Neutrophil (primary cell): ENCODE data around the gene AK1.

Source experiments
- H3K27ac ChIP-seq: fragments of 200-600 bp; sonication (generic); 2 replicates; pipeline ENCODE4 v1.5.1; 2016; ENCODE audit warnings: mild to moderate bottlenecking, moderate library complexity
- H3K27me3 ChIP-seq: fragments of 200-600 bp; sonication (generic); 2 replicates; pipeline ENCODE4 v1.6.0; 2016; ENCODE audit warnings: mild to moderate bottlenecking
- H3K36me3 ChIP-seq: fragments of 200-600 bp; sonication (generic); 2 replicates; pipeline ENCODE4 v1.5.1; 2017
- H3K4me1 ChIP-seq, 2 experiments: fragments of 200-600 bp in 1 of 2; sonication (generic) in 1 of 2; 1 replicate in 1 of 2; 2 replicates in 1 of 2; pipeline versions ENCODE4 v1.5.1 to v1.6.1; 2013 to 2016; ENCODE audit warnings: low read depth in 1 of 2, low read length in 1 of 2, mild to moderate bottlenecking in 1 of 2, moderate library complexity in 1 of 2; ENCODE audit not compliant: control insufficient read depth in 1 of 2, insufficient read depth in 1 of 2
- H3K4me3 ChIP-seq, 2 experiments: fragments of 200-600 bp in 1 of 2; sonication (generic) in 1 of 2; 1 replicate in 1 of 2; 2 replicates in 1 of 2; pipeline ENCODE4 v1.5.1; 2013 to 2016; ENCODE audit warnings: low read depth in 1 of 2, low read length in 1 of 2, mild to moderate bottlenecking in 1 of 2, moderate library complexity in 1 of 2
- H3K9me3 ChIP-seq: fragments of 200-600 bp; sonication (generic); 2 replicates; pipeline ENCODE4 v1.5.1; 2016
- CTCF ChIP-seq: fragments of 200-600 bp; sonication (generic); IDR thresholded peaks from 2 replicates; pipeline ENCODE4 v1.5.1; 2016; ENCODE audit warnings: antibody characterized with exemption

AK1 gene

GRCh38 chr9:127855522-127855921, 22.0 kb downstream of the AK1 start:
- Histone ChIP-seq H3K27ac (no peak overlapping the region), H3K4me3 (no peak overlapping the region), H3K4me1 (peaks cover 12 to 13% of the 10 kb centered on the region in 2 experiments), H3K27me3 (peaks cover 15% of the 10 kb centered on the region), H3K36me3 (no peaks in the 10 kb centered on the region), H3K9me3 (no peaks in the 10 kb centered on the region)
- no peak for TF ChIP-seq CTCF

GRCh38 chr9:127854960-127855359, 22.5 kb downstream of the AK1 start:
- Histone ChIP-seq H3K27me3 (peaks cover 15% of the 10 kb centered on the region), H3K36me3 (no peaks in the 10 kb centered on the region), H3K27ac (no peak overlapping the region), H3K4me1 (peaks cover 12 to 13% of the 10 kb centered on the region in 2 experiments), H3K4me3 (no peak overlapping the region), H3K9me3 (no peaks in the 10 kb centered on the region)
- no peak for TF ChIP-seq CTCF

- no peak within 1 kb of the TSS for H3K27ac ChIP-seq
These were observed 23.2 kb downstream of the AK1 start, which contains the start of gene ENG for GRCh38 chr9:127854184-127854806. TSS of gene ENG (minus strand) at chr9:127854658. CDS start at chr9:127854355, 303 bp downstream.

GRCh38 chr9:127853312-127854183, 23.9 kb downstream of the AK1 start:
- peak overlapping the region in 1 of 2 experiments; percentile 13 for H3K4me3 ChIP-seq
- peaks cover 15% of the 10 kb centered on the region for H3K27me3 ChIP-seq
- no peak overlapping the region for H3K27ac ChIP-seq
- no peaks in the 10 kb centered on the region for H3K36me3 ChIP-seq
- TF ChIP-seq CTCF = no peak
- peaks cover 12 to 13% of the 10 kb centered on the region in 2 experiments for H3K4me1 ChIP-seq
- H3K9me3 ChIP-seq = no peaks in the 10 kb centered on the region

More at GRCh38 chr9:127854184-127854806, 23.2 kb downstream of the AK1 start, which contains the start of gene ENG:
- no peaks in the 10 kb centered on the region for H3K36me3 ChIP-seq
- no peak for TF ChIP-seq CTCF
- peaks cover 15% of the 10 kb centered on the region for H3K27me3 ChIP-seq
- peaks cover 12 to 13% of the 10 kb centered on the region in 2 experiments for H3K4me1 ChIP-seq
- no peaks in the 10 kb centered on the region for H3K9me3 ChIP-seq
- H3K4me3 ChIP-seq = peak within 1 kb of the TSS in 1 of 2 experiments; percentile 13

- Histone ChIP-seq H3K4me3 (no peak overlapping the region), H3K9me3 (no peaks in the 10 kb centered on the region), H3K36me3 (no peaks in the 10 kb centered on the region), H3K27ac (no peak overlapping the region), H3K27me3 (peaks cover 15% of the 10 kb centered on the region), H3K4me1 (peaks cover 12 to 13% of the 10 kb centered on the region in 2 experiments)
- TF ChIP-seq CTCF = no peak
These were observed 24.6 kb downstream of the AK1 start for GRCh38 chr9:127852829-127853228.
